Thyroid gland (tissue), 4 donors: ENCODE measurements around the gene CCDC194.

Source experiments
- POLR2A ChIP-seq, 2 donors: fragments of 450-650 bp; IDR thresholded peaks; one replicate each; pipeline ENCODE4 v1.6.1; 2017; ENCODE audit warnings: antibody characterized with exemption in 2 of 2, mild to moderate bottlenecking in 2 of 2, moderate library complexity in 1 of 2
- TF ChIP-seq, protein P1 (sequence below), 6 experiments: fragments of 200-600 bp in 3 of 6; fragments of 450-650 bp in 3 of 6; sonication (generic) in 3 of 6; IDR thresholded peaks; one replicate each; pipeline ENCODE4 v1.5.1; 2016 to 2019; ENCODE audit warnings: antibody characterized with exemption in 6 of 6, mild to moderate bottlenecking in 2 of 6, inconsistent platforms in 1 of 6, moderate library complexity in 1 of 6

DNA sequence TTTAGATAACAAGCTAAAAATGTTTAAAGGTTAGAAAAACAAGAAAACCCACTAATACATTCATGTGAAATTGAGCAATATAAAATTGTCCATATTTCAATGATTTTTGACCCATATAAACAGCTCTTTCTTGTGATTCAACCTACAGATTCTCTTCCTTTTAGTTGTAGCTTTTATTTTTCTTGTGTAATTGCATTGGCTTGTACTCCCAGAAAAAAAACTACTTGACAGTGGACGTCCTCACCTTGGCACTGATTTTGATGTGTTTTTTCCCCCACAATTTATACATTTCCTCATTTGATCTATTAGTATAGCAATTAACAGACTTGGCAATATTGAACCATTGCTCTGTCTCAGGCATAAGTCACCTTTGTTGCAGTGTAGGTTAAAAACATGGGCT lies 4.7 kb downstream of the CCDC194 start:
- no peak for TF ChIP-seq POLR2A (IDR thresholded peaks at IDR 0.05)
- TF ChIP-seq, protein P1, sequence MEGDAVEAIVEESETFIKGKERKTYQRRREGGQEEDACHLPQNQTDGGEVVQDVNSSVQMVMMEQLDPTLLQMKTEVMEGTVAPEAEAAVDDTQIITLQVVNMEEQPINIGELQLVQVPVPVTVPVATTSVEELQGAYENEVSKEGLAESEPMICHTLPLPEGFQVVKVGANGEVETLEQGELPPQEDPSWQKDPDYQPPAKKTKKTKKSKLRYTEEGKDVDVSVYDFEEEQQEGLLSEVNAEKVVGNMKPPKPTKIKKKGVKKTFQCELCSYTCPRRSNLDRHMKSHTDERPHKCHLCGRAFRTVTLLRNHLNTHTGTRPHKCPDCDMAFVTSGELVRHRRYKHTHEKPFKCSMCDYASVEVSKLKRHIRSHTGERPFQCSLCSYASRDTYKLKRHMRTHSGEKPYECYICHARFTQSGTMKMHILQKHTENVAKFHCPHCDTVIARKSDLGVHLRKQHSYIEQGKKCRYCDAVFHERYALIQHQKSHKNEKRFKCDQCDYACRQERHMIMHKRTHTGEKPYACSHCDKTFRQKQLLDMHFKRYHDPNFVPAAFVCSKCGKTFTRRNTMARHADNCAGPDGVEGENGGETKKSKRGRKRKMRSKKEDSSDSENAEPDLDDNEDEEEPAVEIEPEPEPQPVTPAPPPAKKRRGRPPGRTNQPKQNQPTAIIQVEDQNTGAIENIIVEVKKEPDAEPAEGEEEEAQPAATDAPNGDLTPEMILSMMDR (IDR thresholded peaks at IDR 0.05), result no peak
